DMS153 (cell line): ENCODE measurements around the gene SASH3.

Experiments
- DNase-seq: peaks from one replicate; lab custom pipeline; 2025; lab: John Stamatoyannopoulos, UW

The SASH3 gene

DNA sequence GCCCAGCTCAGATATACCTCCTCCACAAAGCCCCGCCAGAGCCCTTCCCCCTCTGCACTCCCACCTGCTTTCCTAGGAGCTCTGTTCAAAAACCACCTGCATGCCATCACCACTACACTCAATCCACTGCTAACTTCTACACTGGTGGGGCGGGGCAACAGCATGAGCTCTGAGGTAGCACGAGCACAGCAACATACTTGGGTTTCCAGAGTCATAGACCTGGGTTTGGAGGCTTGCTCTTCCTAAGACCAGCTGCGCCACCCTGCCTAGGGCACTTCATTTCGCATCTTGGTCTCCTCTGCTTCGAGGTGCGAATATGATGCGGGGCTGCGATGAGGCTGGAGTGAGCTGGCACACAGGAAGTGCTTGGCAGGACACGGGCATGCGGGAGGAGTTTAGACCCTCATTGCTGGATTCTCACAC lies 3.6 kb downstream of the SASH3 start:
- DNase-seq: no peak

- no peak for DNase-seq
Observed at GRCh38 chrX:129784371-129784770, 4.6 kb downstream of the SASH3 start.

DNA sequence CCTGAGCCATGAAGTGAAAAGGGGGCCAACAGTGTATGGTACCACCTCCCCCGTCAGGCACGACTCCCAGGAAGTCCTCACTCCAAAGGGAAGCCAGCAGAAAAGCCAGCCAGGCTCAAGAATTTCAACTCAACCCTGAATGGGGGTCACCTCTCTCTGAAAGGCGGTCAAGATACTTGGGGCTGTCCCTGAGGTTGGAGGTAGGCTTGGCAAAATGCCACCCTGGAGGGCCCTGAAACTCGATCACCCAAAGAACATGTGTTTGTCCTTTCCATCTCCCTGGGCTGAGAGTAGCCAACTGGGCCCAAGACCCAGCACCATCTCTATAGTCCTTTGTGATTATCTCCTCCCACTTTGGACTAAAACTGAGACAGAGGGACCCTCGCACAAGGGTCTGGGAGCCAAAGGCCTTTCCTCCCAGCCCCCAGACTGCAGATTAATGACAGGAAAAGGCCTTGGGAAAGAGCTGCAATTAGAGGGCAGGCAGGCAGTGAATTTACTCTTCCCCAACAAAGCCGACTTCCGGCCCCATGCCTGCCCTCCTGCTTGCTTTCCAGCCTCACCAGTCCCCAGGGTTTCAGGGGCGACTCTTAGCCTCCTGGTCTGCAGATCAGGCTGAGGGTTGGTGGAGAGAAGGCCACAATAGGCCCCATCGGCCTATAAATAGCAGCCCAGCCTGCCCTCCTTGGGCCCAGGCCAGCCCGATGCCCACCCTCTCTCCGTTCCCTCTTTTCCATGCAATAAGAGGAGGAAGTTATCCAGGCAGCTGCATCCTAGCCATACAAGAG lies 5.6 kb downstream of the SASH3 start:
- DNase-seq: no peak

DNA sequence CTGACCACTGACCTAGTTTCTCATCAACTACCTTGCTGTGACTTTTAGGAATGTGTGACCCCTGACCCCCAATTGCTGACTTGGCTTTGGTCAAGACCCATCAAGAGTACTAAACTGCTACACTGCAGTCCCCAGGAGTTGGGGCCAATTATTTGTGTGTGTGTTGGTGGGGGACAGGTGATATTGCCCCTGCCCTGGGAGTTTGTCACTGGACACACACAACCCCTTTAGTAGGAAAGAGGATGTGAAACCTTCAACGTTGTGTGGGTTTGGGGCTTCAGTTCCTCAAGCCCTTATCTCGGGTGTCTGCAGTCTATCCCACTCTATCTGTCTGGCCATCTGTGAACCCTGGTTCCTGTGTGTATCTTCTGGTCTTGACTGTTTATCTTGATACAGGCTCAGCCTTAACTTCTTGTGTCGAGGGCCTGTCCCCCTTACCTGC lies 6.5 kb downstream of the SASH3 start:
- no peak for DNase-seq

GRCh38 chrX:129787336-129788055 lies 7.7 kb downstream of the SASH3 start:
- no peak for DNase-seq

- DNase-seq: no peak
Observed at GRCh38 chrX:129788527-129788926, 8.8 kb downstream of the SASH3 start.

- DNase-seq: no peak
Observed at GRCh38 chrX:129790146-129790545, 10.4 kb downstream of the SASH3 start.

DNA sequence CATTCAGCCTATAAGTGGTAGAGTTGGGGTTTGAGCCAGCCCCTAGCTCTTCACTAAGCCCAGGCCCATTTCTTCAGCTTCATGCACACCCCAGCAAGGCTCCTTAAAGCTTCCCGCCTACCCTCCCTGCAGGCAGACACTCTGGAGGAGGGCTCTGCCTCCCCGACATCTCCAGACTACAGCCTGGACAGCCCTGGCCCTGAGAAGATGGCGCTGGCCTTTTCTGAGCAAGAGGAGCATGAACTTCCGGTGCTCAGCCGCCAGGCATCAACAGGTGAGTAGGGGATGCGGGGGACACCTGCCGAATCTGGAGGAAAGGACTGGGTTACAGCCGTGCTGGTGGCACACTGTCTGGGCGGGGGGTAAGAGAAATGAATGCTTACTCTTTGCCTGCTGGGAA lies 11.1 kb downstream of the SASH3 start:
- no peak for DNase-seq

DNA sequence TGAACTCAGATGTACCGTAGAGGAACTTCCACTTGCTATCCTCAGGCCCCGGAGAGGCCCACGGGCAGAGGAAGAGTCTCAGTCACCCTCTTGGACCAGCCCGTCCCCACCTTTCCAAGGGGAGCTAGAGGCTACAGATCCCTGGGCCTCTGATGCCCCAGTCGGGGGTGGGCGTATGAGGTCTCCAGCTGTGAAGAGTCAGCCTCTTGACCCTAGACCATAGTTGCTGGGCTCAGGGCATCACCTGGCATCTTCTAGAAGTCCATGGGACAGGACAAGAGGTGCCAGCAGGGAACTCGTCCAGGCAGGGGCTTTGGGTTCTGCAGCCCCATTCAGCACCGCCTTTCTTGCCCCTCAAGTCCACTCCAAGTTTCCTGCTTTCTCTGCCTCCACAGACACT lies 11.6 kb downstream of the SASH3 start:
- DNase-seq: no peak

DNA sequence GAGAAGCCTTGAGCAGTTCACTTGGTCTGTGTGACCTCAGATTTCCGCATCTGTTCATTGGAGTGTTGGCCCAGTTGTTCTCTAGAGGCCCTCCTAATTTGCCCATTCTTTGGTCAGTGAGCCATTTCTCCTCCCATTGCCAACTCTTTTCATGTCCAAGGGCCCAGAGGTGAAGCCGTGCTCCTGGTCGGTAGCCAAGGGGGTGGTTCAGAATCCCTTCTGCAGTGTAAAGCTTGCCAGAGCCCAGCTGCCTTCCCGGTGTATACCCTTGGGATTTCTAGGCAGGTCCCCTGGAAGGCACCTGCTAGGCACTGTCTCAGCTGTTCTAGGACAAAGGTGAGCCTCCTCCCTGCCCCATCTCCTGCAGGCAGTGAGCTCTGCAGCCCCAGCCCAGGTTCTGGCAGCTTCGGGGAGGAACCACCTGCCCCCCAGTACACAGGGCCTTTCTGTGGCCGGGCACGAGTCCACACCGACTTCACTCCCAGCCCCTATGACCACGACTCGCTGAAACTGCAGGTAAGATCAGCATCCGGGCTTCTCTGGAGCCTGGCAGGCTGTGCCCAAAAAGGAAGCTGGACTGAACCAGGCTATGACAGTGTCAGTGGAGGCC lies 12.3 kb downstream of the SASH3 start:
- peak; percentile 87 for DNase-seq

GRCh38 chrX:129792586-129793291 lies 13.0 kb downstream of the SASH3 start:
- DNase-seq: no peak

GRCh38 chrX:129793604-129794191 lies 13.9 kb downstream of the SASH3 start:
- peak; percentile 56 for DNase-seq

- DNase-seq: no peak
Observed at GRCh38 chrX:129795584-129795983, 15.8 kb downstream of the SASH3 start.

GRCh38 chrX:129797251-129797906 lies 17.6 kb downstream of the SASH3 start:
- no peak for DNase-seq

- no peak for DNase-seq
Observed at GRCh38 chrX:129798456-129798855, 18.7 kb downstream of the SASH3 start.

- no peak for DNase-seq
Observed at GRCh38 chrX:129798888-129799287, 19.1 kb downstream of the SASH3 start.

DNA sequence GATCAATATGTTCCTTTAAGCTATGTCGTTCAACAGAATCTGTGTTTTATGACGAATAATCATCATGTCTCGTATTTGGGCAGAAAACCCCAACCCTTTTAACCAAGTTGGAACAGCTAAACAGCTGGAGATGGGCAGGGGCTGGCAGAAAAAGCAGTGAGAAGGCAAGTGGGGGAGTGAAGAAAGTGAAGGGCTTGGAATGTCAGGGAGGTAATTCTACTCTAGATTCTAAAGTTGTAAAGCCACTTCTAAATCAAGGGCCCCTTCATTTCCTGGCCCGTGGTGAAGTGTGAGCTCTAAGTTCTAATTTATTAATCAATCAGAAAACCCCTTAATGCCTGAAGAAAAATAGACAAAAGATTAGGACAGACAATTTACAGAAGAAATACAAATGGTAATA lies 20.4 kb downstream of the SASH3 start:
- DNase-seq: no peak

DNA sequence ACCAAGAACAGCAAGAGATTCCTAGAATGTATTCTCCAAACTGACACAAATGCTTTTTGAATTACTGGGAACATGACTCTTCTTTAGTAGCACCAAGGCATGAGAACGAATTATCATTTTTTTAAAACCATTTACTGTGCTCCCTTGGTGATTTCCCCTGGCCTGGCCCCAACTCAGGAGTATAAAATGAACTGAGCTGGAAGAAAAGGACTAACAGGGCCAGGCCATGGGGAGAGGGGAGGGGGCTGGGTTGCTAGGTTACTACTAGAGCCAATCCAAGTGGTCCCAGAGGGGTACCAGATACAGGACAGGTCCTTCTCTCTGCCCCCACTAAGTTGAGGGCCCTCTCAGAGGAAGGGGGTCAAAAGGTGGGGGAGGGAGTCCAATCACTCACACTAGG lies 23.1 kb downstream of the SASH3 start:
- no peak for DNase-seq

DNA sequence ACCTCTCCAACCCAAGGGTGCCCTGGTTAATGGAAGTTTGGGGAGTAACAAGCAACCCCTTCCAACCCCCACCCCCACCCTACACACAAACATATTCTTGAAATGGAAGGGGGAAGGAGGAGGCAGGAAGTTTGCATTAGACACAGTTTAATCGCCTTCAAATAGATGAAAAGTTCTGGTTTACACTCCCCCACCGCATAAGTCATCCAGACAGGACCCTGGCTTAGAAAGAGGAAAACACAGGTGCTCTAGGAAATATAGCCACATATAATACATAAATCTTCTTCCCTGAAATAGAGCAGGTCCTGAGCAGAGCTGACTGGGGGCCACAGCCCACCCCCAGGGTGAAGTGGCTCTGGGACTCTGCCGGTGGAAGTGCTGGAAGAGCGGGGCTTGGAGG lies 25.1 kb downstream of the SASH3 start:
- no peak for DNase-seq

- no peak for DNase-seq
Observed at GRCh38 chrX:129808158-129808828, 28.5 kb downstream of the SASH3 start.
